Left hindlimb (tissue), 1 donor: ENCODE results near the gene DNMT3L.
"Not testable (repeated sequence)": the region's sequence is repeated elsewhere in the genome, so short reads cannot be mapped to it uniquely, and the experiment has no call there.

Experiments used
- DNase-seq: peaks from one replicate; pipeline ENCODE4 v3.0.0-alpha.2; 2018

DNMT3L gene

DNA sequence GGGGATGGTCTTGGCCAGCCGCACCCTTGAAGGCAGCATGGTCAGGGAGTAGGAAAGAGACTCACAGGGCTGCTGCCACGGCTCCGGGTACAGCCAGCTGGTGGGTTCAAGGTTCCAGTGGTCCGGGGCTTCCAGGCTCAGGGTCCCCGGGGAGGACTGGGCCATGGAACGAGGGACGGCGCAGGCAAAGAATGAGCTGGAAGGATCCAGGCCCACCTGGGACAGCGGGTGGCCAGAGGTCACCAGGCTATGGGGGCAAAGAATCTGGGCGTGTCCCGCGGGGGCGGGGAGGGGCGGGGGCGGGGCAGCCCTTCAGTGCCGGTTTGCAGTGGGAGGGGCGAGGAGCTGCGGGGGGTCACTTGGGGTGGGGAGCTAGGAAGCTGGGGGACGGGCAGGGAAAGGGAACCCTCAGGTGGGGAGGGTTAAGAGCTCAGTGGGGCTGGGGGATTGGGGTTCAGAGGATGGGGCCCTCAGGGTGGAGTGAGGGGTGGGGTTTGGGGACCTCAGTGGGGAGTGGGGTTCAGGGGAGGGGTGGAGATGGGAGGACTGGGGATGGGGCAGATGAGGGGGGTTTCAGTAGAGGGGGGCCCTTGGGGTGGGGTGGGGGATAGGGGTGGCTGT is at the start of gene DNMT3L:
TSS of gene DNMT3L (minus strand) at position 223 of the 621 bp plus-strand sequence. CDS start 638 bp downstream, outside the sequence.
- DNase-seq = peak; percentile 22

DNA sequence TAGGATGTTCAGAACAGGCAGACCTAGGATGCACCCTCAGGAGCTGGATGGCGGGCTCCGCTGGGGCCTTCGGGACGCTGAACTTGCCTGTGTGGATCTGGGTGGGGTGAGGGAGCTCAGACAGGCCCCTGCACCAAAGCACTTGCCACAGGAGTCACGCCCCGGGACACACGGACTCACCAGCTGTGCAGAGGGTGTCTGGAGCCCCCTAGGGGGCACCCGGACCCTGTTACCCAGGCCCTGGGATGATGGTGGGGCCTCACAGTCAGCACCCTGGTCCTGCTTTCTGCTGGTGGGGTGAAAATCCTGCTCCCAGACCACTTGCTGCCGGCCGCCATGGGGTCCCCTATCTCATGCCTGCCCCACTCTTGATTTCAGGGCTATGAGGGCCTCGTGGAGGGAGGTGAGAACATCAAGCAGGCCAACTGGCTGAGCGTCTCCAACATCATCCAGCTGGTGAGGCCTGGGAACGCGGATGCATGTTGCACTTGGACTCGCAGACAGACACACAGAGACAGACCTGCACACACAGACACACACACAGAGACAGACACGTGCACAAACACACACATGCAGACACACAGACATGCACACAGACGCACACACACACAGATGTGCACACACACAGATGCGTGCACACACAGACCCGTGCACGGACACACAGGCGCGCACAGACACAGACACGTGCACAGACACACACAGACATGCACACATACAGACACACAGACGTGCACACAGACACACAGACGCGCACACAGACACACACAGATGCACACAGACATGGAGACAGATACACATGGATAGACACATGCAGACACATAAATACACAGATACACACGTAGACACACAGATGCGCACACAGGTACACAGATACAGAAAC is 49.2 kb upstream of the DNMT3L start:
- DNase-seq = no peak

DNA sequence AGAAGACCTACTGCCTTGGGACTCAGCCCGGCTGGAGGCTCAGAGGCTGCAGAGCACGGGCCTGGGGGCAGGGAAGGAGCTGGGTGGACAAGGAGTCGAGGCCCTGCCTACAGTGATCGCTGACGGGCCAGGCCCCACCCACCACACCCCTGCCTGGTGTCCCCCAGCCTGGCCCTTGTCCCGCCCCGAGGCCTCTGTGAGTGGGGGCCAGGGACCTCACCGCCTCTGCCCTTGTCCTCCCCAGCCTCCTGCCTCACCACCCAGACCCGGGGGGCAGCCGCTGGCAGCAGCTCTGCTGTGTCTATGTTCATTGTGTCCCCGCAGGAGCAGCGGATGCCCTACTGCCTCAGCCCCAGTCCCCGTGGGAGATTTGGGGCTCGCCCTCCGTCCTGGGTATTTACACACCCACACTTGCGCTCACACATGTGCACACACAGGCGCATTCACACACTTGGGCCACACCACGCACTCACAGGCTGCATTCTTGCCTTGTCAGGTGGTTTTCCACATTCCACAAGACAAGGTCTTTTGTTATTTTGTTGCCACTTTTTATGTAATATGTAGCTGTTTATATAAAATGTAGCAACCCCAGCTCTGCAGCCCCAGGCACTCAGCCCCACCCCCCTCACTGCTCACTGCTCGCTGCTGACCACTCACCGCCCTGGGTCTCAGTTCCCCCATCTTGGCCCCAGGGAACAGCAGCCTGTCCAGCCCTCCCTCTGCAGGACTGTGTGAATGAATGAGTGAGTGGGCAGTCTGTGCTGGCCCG is 45.4 kb upstream of the DNMT3L start:
- DNase-seq = no peak

DNA sequence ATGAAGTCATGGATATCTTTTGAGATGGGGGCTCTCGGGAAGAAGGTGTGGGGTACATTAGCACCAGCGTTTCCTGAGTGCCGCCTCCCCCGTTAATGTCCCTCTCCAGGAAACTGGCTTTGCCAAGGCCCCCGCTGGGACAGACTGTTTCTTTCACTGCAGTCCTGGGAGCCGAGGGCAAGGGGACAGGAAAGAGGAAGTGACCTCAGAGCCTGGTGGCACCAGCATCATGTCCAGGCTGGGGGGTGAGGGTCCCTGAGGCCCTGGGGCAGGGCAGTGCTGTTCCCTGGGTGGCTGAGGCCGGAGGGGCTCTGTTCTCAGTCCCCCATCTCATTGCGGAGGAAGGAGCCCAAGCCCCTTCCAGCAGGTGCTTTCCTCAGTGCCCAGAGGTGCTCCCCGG is 44.0 kb upstream of the DNMT3L start:
- no peak for DNase-seq

GRCh38 chr21:44304877-44305293 is 43.2 kb upstream of the DNMT3L start:
- no peak for DNase-seq

DNA sequence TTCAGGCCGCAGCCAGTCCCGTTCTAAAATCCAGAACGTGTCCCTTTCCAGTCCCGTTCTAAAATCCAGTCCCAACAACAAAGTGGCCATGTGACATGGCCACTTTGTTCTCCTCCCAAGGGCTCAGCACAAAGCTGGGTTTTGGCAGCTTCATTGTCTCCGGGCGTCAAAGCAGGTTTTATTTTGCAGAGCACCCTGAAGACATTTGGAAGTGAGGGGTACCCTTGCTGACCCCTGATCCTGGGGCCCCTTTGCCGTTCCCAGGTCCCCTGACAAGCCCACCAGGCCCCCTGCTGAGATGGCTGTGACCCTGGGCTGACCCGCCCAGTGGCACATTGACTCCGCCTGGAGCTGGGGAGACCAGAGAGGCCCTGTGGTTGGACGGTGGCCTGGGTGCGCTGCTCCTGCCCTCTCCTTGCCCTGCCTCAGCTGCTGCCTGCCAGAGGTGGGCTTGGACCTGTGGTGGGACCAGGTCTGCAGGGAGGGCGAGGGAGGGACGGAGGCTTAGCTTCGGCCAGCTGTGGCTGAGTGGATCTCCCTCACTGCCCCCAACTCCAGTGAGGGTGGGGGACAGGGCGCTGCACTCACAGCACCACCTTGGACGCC is 42.4 kb upstream of the DNMT3L start:
- DNase-seq = no peak

DNA sequence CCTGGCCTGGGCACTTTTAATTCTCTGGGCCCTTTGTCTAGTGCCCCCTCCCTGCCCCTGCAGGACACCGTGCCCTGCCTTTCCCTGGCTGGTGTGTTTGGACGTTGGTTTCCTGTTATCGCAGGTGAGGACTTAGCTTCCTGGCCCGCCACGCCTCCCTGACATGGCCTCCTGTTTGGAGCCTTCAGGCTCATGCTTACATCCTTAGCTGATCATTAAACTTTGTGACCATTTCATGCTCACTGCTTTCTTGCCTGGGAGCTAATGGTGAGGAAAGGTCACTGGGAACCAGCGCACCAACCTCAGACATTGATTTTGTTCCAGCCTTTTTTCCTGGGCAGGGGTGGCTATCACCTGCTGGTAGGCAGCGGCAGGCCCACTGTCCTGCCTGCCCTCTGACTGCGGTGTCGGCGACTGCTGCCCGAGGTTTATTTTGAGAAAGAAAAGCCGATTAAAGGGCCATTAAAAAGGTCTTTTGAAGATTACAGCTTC is 41.8 kb upstream of the DNMT3L start:
- DNase-seq = no peak

DNA sequence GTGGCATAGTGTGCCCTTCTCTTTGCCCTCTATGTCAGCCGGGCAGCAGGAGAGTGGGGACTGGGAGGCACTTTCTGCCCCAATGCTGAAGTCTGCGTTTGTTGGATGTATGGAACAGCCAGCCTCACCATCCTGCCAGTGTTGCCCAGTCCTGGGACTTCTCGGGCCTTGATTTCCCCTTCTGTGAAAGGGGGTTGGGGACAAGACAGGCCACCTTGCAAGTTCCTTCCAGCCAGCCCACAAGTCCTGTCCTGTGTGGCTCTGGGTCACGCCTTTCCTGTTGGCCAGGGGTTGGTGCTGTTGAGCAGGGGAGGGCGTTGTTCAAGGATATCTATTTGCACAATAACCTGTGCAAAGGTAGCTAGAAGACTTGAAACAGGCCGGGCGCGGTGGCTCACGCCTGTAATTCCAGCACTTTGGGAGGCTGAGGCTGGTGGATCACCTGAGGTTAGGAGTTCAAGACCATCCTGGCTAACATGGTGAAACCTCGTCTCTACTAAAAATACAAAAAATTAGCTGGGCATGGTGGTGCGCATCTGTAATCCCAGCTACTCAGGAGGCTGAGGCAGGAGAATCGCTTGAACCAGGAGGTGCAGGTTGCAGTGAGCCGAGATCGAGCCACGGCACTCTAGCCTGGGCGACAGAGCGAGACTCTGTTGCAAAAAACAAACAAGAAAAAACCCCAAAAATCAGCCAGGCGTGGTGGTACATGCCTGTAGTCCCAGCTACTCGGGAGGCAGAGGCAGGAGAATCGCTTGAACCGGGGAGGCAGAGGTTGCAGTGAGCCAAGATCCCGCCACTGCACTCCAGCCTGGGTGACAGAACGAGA is 41.1 kb upstream of the DNMT3L start:
- DNase-seq = not testable (repeated sequence)

DNA sequence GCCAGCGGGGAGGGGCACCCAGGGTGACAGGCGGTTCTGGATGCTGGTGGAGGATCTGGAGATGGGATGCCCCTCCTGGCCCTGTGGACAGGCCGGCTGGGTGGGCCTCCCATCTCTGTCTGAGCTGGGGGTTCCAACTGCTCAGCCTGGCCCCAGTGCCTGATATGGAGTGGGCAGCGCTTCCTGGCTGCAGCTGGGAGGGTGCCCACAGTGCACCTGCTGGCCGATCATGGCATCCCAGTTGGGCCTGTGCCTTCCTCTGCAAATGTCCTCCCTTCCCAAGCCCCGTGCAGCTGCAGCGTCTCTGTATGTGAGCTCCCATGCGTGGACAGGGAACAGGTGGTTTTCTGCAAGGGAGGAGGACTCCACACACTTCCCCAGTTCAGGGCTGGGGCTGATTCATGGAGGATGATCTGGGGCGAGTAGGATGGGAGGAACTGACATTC is 40.3 kb upstream of the DNMT3L start:
- no peak for DNase-seq

DNA sequence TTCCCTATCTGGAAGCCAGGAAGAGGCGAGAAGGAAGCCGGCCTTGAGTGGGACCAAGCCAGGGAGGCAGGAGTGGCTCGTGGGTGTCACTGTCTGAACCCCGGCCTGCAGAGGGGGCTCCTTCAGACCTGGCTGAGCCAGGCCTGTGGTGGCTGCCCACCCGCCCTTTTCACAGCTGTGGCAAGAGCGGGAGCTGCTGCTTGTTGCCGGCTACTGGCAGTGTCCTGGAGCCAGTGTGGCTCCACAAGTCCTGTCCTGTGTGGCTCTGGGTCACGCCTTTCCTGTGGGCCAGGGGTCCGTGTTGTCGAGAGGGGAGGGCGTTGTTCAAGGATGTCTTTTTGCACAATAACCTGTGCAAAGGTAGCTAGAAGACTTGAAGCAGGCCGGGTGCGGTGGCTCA is 39.4 kb upstream of the DNMT3L start:
- DNase-seq = no peak

- peak; percentile 79 for DNase-seq
Observed at GRCh38 chr21:44300262-44300959, 38.7 kb upstream of the DNMT3L start.

GRCh38 chr21:44299458-44300261 is 38.0 kb upstream of the DNMT3L start, which contains the start of gene PFKL:
TSS of gene PFKL (plus strand) at chr21:44300053. CDS start at chr21:44300106, 53 bp downstream.
- peak; percentile 80 for DNase-seq

GRCh38 chr21:44299085-44299457 is 37.4 kb upstream of the DNMT3L start:
- peak; percentile 26 for DNase-seq

- DNase-seq = peak; percentile 24
Observed at GRCh38 chr21:44298301-44298700, 36.6 kb upstream of the DNMT3L start.

DNA sequence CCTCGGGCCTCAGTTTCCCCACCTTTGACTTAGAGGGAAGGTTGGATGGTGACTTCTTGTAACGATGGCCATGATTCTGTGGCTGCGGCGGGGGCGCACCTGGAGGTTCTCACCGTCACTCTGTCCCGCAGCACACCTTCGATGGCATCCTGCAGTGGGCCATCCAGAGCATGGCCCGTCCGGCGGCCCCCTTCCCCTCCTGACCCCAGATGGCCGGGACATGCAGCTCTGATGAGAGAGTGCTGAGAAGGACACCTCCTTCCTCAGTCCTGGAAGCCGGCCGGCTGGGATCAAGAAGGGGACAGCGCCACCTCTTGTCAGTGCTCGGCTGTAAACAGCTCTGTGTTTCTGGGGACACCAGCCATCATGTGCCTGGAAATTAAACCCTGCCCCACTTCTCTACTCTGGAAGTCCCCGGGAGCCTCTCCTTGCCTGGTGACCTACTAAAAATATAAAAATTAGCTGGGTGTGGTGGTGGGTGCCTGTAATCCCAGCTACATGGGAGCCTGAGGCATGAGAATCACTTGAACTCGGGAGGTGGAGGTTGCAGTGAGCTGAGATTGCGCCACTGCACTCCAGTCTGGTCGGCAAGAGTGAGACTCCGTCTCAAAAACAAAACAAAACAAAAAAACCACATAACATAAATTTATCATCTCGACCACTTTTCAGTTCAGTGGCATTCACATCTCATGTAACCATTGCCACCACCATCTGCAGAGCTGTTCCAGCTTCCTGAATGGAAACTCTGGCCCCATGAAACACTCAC is 36.0 kb upstream of the DNMT3L start:
- DNase-seq = peak; percentile 88

DNA sequence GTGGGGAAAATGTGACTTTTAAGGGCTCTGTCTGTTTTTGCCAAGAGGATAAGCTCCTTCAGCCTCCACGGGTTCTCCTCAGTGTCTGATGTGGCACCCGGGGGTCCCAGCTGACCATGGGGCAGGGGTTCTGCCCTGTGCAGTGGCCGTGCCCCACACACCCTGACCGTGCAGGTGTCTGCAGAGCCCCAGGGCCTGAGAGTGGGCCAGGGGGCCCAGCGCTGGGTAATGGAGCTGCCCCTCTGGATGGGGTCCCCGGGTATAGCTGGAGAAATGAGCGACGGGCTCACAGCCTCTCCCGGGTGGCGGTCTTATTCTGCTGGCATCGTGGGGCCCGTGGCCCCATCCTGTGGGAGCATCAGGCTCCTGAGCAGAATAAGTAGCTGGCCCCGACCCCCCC is 35.2 kb upstream of the DNMT3L start:
- DNase-seq = peak; percentile 25

GRCh38 chr21:44296103-44296519 is 34.4 kb upstream of the DNMT3L start:
- peak; percentile 38 for DNase-seq

DNA sequence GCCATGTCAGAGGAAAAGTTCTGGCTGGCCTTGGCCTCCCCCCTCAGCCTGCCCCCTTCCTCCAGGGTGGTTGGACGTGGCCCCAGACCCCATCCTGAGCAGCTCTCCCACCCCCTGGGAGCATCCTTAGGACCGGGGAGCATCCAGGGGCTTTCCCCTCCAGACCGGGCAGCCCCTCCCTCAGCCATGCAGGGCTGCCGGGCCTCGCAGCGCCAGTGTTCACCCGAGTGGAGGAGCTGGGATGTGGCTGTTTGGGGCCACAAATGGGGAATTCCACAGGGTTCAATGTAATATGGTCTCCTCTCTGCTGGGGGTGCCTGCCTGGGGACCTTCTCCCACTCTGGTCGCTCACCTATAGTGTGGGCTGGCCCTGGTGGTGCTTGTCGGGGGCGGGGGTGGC is 33.9 kb upstream of the DNMT3L start:
- peak; percentile 28 for DNase-seq

DNA sequence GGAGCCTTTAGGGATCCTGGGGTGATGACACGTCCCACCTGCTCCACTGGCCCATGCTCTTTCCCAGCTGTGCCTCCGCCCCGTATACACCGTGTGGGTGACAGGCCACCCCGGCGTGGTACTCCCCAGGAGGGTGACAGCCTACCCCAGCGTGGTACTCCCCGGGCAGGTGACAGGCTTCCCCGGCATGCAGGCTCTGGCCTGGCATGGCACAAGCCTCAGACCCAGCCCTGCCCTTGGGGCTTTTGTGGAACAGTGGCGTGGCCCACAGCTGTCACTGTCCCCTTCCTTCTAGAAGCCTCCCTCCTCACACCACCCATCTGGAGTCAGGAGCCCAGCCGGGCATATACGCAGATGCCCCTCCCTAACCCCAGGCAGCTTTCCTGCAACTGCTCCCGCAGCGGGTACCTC is 33.5 kb upstream of the DNMT3L start:
- peak; percentile 47 for DNase-seq
